Neuron (in vitro differentiated cells): ENCODE results near the gene CA12.

ENCODE experiments used
- H2AFZ ChIP-seq: one replicate; pipeline ENCODE4 v1.6.1; 2013; ENCODE audit warnings: low read depth, mild to moderate bottlenecking, inconsistent platforms, low read length, moderate library complexity
- H3K27me3 ChIP-seq: one replicate; pipeline ENCODE4 v1.6.1; 2013; ENCODE audit warnings: low read length; ENCODE audit not compliant: insufficient read depth
- H3K36me3 ChIP-seq: one replicate; pipeline ENCODE4 v1.6.1; 2013; ENCODE audit warnings: low read length; ENCODE audit not compliant: insufficient read depth
- H3K4me1 ChIP-seq: one replicate; pipeline ENCODE4 v1.6.1; 2013; ENCODE audit warnings: low read length; ENCODE audit not compliant: insufficient read depth
- H3K4me3 ChIP-seq: 2 replicates; pipeline ENCODE4 v1.5.1; 2013; ENCODE audit warnings: mild to moderate bottlenecking, low read length, moderate library complexity
- H3K9me3 ChIP-seq: one replicate; pipeline ENCODE4 v1.6.1; 2013; ENCODE audit warnings: low read length

CA12 gene

DNA sequence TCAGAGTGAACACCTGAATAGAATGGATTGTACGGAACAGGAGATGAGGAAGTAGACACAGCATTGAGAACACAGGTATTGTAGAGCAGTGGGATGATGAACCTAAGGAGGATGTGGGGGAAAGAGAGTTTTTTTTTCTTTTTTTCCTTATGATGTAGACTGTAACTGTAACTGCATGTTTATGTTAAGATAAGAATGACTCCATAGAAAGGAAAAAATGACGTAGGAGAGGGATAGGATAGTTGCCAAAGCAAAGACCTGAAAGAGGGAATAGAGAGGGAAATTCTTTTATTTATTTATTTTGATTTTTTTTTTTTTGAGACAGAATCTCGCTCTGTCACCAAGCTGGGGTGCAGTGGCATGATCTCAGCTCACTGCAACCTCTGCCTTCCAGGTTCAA, 71.0 kb downstream of the CA12 start:
- H3K36me3 ChIP-seq = no peaks in the 10 kb centered on the region
- H3K4me1 ChIP-seq = peaks cover 14% of the 10 kb centered on the region
- H3K27me3 ChIP-seq = no peaks in the 10 kb centered on the region
- no peak overlapping the region for H2AFZ ChIP-seq
- no peak overlapping the region for H3K4me3 ChIP-seq
- H3K9me3 ChIP-seq = no peaks in the 10 kb centered on the region

DNA sequence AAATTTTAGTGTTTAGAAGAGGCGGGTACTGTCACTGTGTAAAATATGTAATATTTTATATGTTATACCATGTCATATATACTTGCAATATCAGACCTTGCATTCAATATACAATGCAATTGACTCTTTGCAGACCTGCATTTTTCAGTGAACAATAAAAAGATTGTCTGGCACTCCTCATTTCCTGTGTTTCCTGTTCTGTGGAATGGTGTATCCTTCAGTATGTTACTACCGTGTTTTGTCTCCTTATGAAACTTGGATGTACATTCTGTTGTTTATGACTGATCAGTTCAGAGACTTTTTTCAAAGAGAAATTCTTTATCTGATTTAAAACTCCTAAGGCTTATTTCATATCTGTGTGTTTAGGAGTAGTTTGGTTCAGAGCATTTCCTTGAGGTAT, 72.7 kb downstream of the CA12 start:
- Histone ChIP-seq H3K4me1 (peaks cover 3% of the 10 kb centered on the region), H3K9me3 (no peaks in the 10 kb centered on the region), H2AFZ (no peak overlapping the region), H3K36me3 (no peaks in the 10 kb centered on the region), H3K4me3 (no peak overlapping the region), H3K27me3 (no peaks in the 10 kb centered on the region)

GRCh38 chr15:63308491-63308890, 73.2 kb downstream of the CA12 start:
- H3K36me3 ChIP-seq = no peaks in the 10 kb centered on the region
- H3K9me3 ChIP-seq = no peaks in the 10 kb centered on the region
- H3K4me1 ChIP-seq = peaks cover 2% of the 10 kb centered on the region
- H3K27me3 ChIP-seq = no peaks in the 10 kb centered on the region
- no peak overlapping the region for H2AFZ ChIP-seq
- no peak overlapping the region for H3K4me3 ChIP-seq

DNA sequence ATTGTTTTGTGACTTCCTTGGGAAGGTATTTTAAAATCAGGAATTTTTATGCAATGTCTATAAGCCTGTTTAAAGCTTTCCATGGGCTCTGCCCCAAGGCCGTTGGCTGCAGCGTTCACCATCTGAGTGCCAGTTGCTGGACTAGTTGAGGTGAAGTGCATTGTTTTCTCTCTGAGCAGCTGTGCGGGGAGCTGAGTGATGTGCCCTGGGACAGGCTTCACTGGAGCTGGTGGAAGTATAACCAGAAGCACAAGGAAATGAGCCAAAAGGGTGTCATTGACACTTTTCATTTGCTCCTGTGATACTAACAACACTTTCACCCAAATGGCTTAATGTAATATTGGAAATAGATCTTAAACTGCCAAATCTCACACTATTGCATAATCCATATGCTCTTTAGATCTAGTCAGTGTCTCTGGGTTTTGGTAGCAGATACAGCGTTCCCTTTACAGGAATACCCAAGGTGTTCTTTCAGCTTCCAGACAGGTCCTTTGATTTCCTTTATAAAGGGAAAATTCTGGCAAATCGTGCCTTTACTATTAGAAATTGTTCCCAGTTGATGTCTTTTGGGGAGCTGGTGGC, 75.1 kb downstream of the CA12 start:
- H3K4me3 ChIP-seq = no peak overlapping the region
- H2AFZ ChIP-seq = no peak overlapping the region
- no peaks in the 10 kb centered on the region for H3K9me3 ChIP-seq
- no peaks in the 10 kb centered on the region for H3K36me3 ChIP-seq
- H3K4me1 ChIP-seq = peaks cover 5% of the 10 kb centered on the region
- no peaks in the 10 kb centered on the region for H3K27me3 ChIP-seq

- Histone ChIP-seq H2AFZ (no peak overlapping the region), H3K4me1 (peaks cover 18% of the 10 kb centered on the region), H3K36me3 (no peaks in the 10 kb centered on the region), H3K4me3 (no peak overlapping the region), H3K27me3 (no peaks in the 10 kb centered on the region), H3K9me3 (no peaks in the 10 kb centered on the region)
Measured at GRCh38 chr15:63305260-63305659, 76.4 kb downstream of the CA12 start.

GRCh38 chr15:63301088-63301487, 80.6 kb downstream of the CA12 start:
- H3K27me3 ChIP-seq = no peaks in the 10 kb centered on the region

DNA sequence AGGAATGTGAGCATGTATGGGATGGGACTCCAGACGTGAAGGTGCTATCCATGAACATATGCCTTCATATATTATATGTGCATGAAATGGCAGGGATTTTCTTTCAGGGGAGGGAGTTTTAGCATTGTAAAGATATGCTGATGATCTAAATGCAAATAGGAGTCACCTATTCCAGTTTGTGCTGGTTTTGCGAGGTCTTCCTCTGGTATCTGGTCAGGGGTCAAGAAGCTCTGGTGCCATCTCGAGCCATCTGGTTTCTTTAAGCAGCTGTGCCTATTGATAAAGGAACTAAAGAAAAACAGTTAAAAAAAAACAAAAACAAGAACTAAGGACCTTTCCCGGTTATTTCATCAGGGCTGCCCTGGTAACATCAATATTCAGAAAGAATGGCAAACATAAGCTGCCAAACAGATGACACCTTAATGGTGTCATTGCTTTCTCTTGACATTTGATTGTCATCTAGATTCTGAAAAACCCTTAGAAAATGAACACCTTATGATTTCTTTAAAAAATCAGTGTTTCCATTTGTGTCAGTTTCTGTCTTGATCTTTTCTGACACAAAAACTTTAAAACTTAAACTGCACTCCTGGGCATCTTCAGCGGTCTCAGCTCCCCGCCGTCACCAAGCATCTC, 81.6 kb downstream of the CA12 start:
- Histone ChIP-seq H3K36me3 (no peaks in the 10 kb centered on the region), H3K27me3 (no peaks in the 10 kb centered on the region), H3K4me1 (peaks cover 26% of the 10 kb centered on the region), H3K9me3 (no peaks in the 10 kb centered on the region), H3K4me3 (no peak overlapping the region), H2AFZ (no peak overlapping the region)

More at GRCh38 chr15:63301088-63301487, 80.6 kb downstream of the CA12 start:
- H3K4me1 ChIP-seq = peaks cover 26% of the 10 kb centered on the region
- H3K4me3 ChIP-seq = no peak overlapping the region
- H3K36me3 ChIP-seq = no peaks in the 10 kb centered on the region
- H2AFZ ChIP-seq = no peak overlapping the region
- H3K9me3 ChIP-seq = no peaks in the 10 kb centered on the region

DNA sequence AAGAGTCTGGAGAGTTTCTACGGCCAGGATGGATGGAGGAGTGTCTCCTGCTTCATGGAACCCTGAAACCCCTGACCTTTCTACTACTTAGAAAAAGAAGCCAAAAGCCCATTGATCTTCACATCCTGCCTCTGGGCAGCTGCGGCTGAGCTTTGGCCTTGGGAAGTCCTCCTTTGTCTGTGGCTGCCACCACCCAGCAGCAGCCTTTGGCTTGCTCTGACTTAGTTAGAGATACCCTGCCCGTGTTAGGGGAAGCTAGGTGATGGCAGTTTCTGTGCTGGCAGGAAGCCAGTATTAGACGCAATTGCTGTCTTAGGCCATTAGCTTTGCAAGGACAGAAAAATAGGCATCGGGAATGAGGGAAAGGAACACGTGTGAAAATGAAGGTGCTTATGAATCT, 85.5 kb downstream of the CA12 start:
- no peak overlapping the region for H2AFZ ChIP-seq
- no peaks in the 10 kb centered on the region for H3K27me3 ChIP-seq
- H3K4me1 ChIP-seq = peaks cover 18% of the 10 kb centered on the region
- no peak overlapping the region for H3K4me3 ChIP-seq
- H3K9me3 ChIP-seq = no peaks in the 10 kb centered on the region
- H3K36me3 ChIP-seq = no peaks in the 10 kb centered on the region

DNA sequence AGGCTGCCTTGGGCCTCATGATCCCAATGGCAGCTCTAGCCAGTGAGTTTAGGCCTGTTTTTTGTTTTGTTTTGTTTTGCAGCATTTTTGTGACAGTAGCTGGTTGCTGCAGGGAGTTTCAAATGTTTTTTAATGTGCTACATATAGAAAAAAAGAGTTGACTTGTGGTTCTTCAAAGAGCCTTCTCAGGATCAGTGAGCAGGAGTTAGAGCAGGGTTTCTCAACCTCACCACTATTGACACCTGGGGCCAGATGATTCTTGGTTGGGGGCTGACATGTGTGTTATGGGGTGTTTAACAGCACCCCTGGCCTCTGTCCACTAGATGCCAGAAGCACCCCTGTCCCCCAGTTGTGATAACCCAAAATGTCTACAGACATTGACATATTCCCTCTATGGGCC, 86.3 kb downstream of the CA12 start:
- Histone ChIP-seq H3K27me3 (no peaks in the 10 kb centered on the region), H3K4me3 (no peak overlapping the region), H2AFZ (no peak overlapping the region), H3K36me3 (no peaks in the 10 kb centered on the region), H3K4me1 (peaks cover 13% of the 10 kb centered on the region), H3K9me3 (no peaks in the 10 kb centered on the region)

DNA sequence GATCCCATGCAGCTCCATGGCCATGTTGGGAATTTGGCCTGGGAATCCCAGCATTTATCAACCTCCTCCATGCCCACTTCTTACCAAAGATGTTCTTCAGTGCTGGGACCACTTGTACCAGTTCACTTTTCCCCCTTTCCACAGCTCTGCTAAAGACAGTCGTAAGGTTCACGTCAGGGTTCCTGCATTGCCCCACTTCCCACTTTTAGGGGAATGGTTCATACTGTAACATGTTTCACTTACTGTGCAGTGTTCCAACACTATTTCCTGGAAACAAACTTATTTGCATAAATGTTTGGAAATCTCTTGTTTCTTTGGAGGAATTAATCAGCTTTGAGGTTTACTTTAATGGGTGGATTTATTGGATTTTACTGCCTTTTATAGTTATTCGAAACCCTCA, 87.3 kb downstream of the CA12 start:
- Histone ChIP-seq H3K36me3 (no peaks in the 10 kb centered on the region), H3K4me3 (no peak overlapping the region), H2AFZ (no peak overlapping the region), H3K9me3 (no peaks in the 10 kb centered on the region), H3K27me3 (no peaks in the 10 kb centered on the region), H3K4me1 (peaks cover 4% of the 10 kb centered on the region)

DNA sequence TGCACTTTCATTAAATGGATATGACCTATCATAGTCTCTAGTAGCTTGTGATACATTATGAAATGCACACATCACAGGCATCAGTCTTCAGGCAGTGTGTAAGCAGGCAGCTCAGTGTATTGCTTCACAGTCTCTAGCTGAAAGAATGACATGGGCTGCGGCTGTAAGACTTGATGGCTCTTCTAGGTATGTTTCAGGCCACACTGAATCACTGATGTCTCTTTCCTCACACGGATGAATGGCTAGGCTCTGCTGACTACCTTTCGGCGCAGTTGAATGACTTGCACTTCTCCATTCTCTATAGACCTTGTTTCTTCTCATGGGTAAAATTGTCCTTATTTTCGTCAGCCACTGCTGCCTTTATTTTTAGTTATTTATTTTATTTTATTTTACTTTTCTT, 88.9 kb downstream of the CA12 start:
- H2AFZ ChIP-seq = no peak overlapping the region
- H3K9me3 ChIP-seq = no peaks in the 10 kb centered on the region
- H3K4me1 ChIP-seq = peaks cover 10% of the 10 kb centered on the region
- H3K27me3 ChIP-seq = no peaks in the 10 kb centered on the region
- H3K36me3 ChIP-seq = no peaks in the 10 kb centered on the region
- no peak overlapping the region for H3K4me3 ChIP-seq

- Histone ChIP-seq H3K4me3 (no peak overlapping the region), H2AFZ (no peak overlapping the region), H3K36me3 (no peaks in the 10 kb centered on the region), H3K4me1 (peaks cover 10% of the 10 kb centered on the region), H3K27me3 (no peaks in the 10 kb centered on the region), H3K9me3 (no peaks in the 10 kb centered on the region)
Measured at GRCh38 chr15:63292241-63292640, 89.4 kb downstream of the CA12 start.

GRCh38 chr15:63291507-63291906, 90.1 kb downstream of the CA12 start:
- H3K27me3 ChIP-seq = no peaks in the 10 kb centered on the region

More at GRCh38 chr15:63291507-63291906, 90.1 kb downstream of the CA12 start:
- Histone ChIP-seq H3K4me3 (no peak overlapping the region), H3K9me3 (no peaks in the 10 kb centered on the region), H3K4me1 (peaks cover 10% of the 10 kb centered on the region), H3K36me3 (no peaks in the 10 kb centered on the region), H2AFZ (no peak overlapping the region)
